ENCODE measurements around the gene AK2.

GRCh38 chr1:32977546-32978087 lies 59.1 kb downstream of the AK2 start:
- TF ChIP-seq, protein P1, sequence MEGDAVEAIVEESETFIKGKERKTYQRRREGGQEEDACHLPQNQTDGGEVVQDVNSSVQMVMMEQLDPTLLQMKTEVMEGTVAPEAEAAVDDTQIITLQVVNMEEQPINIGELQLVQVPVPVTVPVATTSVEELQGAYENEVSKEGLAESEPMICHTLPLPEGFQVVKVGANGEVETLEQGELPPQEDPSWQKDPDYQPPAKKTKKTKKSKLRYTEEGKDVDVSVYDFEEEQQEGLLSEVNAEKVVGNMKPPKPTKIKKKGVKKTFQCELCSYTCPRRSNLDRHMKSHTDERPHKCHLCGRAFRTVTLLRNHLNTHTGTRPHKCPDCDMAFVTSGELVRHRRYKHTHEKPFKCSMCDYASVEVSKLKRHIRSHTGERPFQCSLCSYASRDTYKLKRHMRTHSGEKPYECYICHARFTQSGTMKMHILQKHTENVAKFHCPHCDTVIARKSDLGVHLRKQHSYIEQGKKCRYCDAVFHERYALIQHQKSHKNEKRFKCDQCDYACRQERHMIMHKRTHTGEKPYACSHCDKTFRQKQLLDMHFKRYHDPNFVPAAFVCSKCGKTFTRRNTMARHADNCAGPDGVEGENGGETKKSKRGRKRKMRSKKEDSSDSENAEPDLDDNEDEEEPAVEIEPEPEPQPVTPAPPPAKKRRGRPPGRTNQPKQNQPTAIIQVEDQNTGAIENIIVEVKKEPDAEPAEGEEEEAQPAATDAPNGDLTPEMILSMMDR (IDR thresholded peaks at IDR 0.05) = no peak
- TF ChIP-seq POLR2AphosphoS5 (IDR thresholded peaks at IDR 0.05) (no peak), POLR2A (IDR thresholded peaks at IDR 0.05) (no peak), EP300 (IDR thresholded peaks at IDR 0.05) (no peak)

Measured in upper lobe of left lung (tissue), 4 donors.